GM12878 (cell line): ENCODE data around the gene GLMN. TPM values are rescaled to one million over a fixed set of nuclear protein-coding genes. Genes with fewer than 3 reads are reported as not detected.

Experiments
- MXI1 ChIP-seq: fragments of 150-350 bp; IDR thresholded peaks from 2 replicates; pipeline ENCODE4 v1.6.1; 2011; ENCODE audit warnings: low read depth, mild to moderate bottlenecking, inconsistent platforms, low read length, improper control_type of control experiment
- POLR2A ChIP-seq: IDR thresholded peaks from 2 replicates; pipeline ENCODE4 v1.6.1; 2011; ENCODE audit warnings: low read depth, mild to moderate bottlenecking, low read length
- RAD21 ChIP-seq: IDR thresholded peaks from 2 replicates; pipeline ENCODE4 v1.6.1; 2011; ENCODE audit warnings: mild to moderate bottlenecking, low read depth, low read length, moderate library complexity; ENCODE audit not compliant: insufficient read depth
- RB1 ChIP-seq: fragments of 450-650 bp; formaldehyde crosslinking; IDR thresholded peaks from 2 replicates; pipeline ENCODE4 v1.6.1; 2017; ENCODE audit warnings: mild to moderate bottlenecking, borderline replicate concordance
- SIX5 ChIP-seq: IDR thresholded peaks from 2 replicates; pipeline ENCODE4 v1.6.1; 2011; ENCODE audit warnings: mild to moderate bottlenecking, low read depth, low read length, moderate library complexity; ENCODE audit not compliant: severe bottlenecking
- SMAD5 ChIP-seq: IDR thresholded peaks from 2 replicates; pipeline ENCODE4 v1.6.1; 2016; ENCODE audit warnings: antibody characterized with exemption, low read depth
- SRF ChIP-seq, 2 experiments: IDR thresholded peaks; 2 replicates each; pipeline ENCODE4 v1.6.1; 2011; ENCODE audit warnings: low read depth in 2 of 2, low read length in 2 of 2, mild to moderate bottlenecking in 1 of 2, moderate library complexity in 1 of 2
- YBX1 ChIP-seq: fragments of 450-650 bp; IDR thresholded peaks from 2 replicates; pipeline ENCODE4 v1.6.1; 2016; ENCODE audit warnings: antibody characterized with exemption
- polyA plus RNA-seq, 11 experiments: library from polyadenylated mRNA; depleted of rRNA in 4 of 11; unstranded in 6 of 11; stranded (reverse) in 5 of 11; fragments of >200 nt; fragmentation: Nextera tagmentation in 4 of 11; fragmentation: Illumina TruSeq in 1 of 11; extraction: Ambion mirVana in 4 of 11; extraction: Trizol in 1 of 11; gene quantifications; 1 replicate in 1 of 11; 2 replicates in 10 of 11; pipeline versions ENCODE4 v1.2.1 to v1.2.3, GENCODE V29; 2011 to 2016; ENCODE audit warnings: inconsistent platforms in 2 of 11, missing spikeins in 2 of 11, low read depth in 1 of 11
- total RNA-seq, 4 experiments: library from RNA; depleted of rRNA in 3 of 4; stranded (reverse); fragments of >200 nt in 3 of 4; fragmentation: Illumina TruSeq in 1 of 4; extraction: Trizol in 1 of 4; gene quantifications; 2 replicates each; pipeline versions ENCODE4 v1.2.1 to v1.2.3, GENCODE V29; 2013 to 2021
- TF ChIP-seq, protein P1 (sequence below), 3 experiments: IDR thresholded peaks in 2 of 3; conservative IDR thresholded peaks in 1 of 3; 2 replicates each; pipeline ENCODE4 v1.5.1; 2011; ENCODE audit warnings: low read depth in 3 of 3, low read length in 3 of 3, mild to moderate bottlenecking in 3 of 3, control low read depth in 2 of 3, moderate library complexity in 2 of 3, inconsistent platforms in 1 of 3, mixed read lengths in 1 of 3; ENCODE audit not compliant: control insufficient read depth in 2 of 3, insufficient read depth in 1 of 3; ENCODE audit errors: extremely low read depth in 1 of 3
- TF ChIP-seq, protein P2 (sequence below): fragments of 450-650 bp; conservative IDR thresholded peaks from 2 replicates; pipeline ENCODE4 v1.6.1; 2017; ENCODE audit warnings: mild to moderate bottlenecking, moderate library complexity
- TF ChIP-seq, protein P3 (sequence below): fragments of 150-350 bp; IDR thresholded peaks from 2 replicates; pipeline ENCODE4 v1.6.1; 2016; ENCODE audit warnings: low read depth, low read length
- TF ChIP-seq, protein P4 (sequence below): fragments of 450-650 bp; IDR thresholded peaks from 2 replicates; pipeline ENCODE4 v1.6.1; 2017; ENCODE audit warnings: antibody characterized with exemption, mild to moderate bottlenecking, moderate library complexity
- TF ChIP-seq, protein P5 (sequence below): fragments of 450-650 bp; IDR thresholded peaks from 2 replicates; pipeline ENCODE4 v1.6.1; 2016; ENCODE audit warnings: mild to moderate bottlenecking

Gene GLMN
- total and polyA plus RNA-seq, 10 of the 15 experiments (the other 5 are each of a cell fraction or from before 2014, with no cell fraction given), result 11.5 to 33.7 (median 16.7) TPM

DNA sequence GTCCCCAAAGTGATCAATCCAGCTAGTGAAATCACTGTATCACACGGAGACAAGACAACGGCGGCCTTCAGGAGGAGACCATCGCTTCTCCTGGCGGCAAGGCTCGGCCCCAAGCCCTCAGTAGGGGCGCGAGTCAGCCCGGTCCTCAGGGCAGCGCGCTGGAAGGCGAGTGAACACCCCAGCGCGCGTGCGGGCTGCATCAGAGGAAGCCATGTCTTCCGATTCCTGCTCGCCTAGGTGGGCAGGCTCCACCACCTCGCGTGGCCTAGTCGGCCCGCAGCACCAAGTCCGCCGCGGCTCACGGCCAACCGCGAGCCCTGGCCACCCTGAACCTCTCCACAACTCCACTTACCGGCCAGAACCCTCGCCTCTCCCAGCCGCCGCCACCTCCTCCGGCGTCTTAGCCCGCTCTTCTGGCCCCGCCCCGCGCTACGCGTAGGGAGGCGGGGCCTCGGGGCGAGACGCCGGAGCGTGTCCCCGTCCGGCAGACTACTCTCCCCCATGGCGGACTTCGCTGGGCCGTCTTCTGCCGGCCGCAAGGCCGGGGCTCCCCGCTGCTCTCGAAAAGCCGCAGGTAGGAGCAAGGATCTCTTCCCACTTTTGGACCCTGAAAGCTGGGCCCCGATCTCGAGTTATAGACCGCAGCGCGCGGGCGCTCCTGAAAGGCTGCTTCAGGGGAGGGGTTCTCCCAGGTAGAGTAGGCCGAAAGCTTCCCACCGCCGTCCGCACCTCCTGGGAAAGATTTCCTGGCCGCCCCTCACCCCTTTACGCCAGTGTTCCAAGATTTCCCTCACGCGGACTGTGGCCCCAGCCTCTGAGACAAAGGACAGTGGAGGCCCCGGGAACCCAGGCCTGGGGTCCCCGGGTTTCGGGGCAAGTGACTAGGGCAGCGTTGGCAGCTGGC lies at the start of gene GLMN, which contains the start of gene RPAP2 (continued):
- TF ChIP-seq, protein P1, sequence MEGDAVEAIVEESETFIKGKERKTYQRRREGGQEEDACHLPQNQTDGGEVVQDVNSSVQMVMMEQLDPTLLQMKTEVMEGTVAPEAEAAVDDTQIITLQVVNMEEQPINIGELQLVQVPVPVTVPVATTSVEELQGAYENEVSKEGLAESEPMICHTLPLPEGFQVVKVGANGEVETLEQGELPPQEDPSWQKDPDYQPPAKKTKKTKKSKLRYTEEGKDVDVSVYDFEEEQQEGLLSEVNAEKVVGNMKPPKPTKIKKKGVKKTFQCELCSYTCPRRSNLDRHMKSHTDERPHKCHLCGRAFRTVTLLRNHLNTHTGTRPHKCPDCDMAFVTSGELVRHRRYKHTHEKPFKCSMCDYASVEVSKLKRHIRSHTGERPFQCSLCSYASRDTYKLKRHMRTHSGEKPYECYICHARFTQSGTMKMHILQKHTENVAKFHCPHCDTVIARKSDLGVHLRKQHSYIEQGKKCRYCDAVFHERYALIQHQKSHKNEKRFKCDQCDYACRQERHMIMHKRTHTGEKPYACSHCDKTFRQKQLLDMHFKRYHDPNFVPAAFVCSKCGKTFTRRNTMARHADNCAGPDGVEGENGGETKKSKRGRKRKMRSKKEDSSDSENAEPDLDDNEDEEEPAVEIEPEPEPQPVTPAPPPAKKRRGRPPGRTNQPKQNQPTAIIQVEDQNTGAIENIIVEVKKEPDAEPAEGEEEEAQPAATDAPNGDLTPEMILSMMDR (IDR thresholded peaks at IDR 0.05 in 2 of 3, conservative IDR thresholded peaks at IDR 0.05 in 1 of 3; ENCODE audit: control insufficient read depth in 2 of 3, extremely low read depth in 1 of 3, insufficient read depth in 1 of 3, low read depth in 3 of 3, low read length in 3 of 3), result 0 out of 6 replicates have a peak, but pooled peaks of 1 of the 3 experiments have one; percentile 13
- TF ChIP-seq, protein P2, sequence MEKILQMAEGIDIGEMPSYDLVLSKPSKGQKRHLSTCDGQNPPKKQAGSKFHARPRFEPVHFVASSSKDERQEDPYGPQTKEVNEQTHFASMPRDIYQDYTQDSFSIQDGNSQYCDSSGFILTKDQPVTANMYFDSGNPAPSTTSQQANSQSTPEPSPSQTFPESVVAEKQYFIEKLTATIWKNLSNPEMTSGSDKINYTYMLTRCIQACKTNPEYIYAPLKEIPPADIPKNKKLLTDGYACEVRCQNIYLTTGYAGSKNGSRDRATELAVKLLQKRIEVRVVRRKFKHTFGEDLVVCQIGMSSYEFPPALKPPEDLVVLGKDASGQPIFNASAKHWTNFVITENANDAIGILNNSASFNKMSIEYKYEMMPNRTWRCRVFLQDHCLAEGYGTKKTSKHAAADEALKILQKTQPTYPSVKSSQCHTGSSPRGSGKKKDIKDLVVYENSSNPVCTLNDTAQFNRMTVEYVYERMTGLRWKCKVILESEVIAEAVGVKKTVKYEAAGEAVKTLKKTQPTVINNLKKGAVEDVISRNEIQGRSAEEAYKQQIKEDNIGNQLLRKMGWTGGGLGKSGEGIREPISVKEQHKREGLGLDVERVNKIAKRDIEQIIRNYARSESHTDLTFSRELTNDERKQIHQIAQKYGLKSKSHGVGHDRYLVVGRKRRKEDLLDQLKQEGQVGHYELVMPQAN, result peak; percentile 46; the same call in 1 of the 2 replicates
- TF ChIP-seq YBX1 (no peak), SIX5 (no peak), POLR2A (peak; percentile 99), RAD21 (no peak), RB1 (peak; percentile 41; the same call in 1 of the 2 replicates), MXI1 (peak; percentile 66), SMAD5 (peak; percentile 88; the same call in 1 of the 2 replicates), SRF (IDR thresholded peaks at IDR 0.05; ENCODE audit: low read depth in 2 of 2, low read length in 2 of 2) (0 out of 4 replicates have a peak, but pooled peaks of 1 of the 2 experiments have one; percentile 6)
- TF ChIP-seq, protein P3, sequence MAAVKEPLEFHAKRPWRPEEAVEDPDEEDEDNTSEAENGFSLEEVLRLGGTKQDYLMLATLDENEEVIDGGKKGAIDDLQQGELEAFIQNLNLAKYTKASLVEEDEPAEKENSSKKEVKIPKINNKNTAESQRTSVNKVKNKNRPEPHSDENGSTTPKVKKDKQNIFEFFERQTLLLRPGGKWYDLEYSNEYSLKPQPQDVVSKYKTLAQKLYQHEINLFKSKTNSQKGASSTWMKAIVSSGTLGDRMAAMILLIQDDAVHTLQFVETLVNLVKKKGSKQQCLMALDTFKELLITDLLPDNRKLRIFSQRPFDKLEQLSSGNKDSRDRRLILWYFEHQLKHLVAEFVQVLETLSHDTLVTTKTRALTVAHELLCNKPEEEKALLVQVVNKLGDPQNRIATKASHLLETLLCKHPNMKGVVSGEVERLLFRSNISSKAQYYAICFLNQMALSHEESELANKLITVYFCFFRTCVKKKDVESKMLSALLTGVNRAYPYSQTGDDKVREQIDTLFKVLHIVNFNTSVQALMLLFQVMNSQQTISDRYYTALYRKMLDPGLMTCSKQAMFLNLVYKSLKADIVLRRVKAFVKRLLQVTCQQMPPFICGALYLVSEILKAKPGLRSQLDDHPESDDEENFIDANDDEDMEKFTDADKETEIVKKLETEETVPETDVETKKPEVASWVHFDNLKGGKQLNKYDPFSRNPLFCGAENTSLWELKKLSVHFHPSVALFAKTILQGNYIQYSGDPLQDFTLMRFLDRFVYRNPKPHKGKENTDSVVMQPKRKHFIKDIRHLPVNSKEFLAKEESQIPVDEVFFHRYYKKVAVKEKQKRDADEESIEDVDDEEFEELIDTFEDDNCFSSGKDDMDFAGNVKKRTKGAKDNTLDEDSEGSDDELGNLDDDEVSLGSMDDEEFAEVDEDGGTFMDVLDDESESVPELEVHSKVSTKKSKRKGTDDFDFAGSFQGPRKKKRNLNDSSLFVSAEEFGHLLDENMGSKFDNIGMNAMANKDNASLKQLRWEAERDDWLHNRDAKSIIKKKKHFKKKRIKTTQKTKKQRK, result no peak
- TF ChIP-seq, protein P4, sequence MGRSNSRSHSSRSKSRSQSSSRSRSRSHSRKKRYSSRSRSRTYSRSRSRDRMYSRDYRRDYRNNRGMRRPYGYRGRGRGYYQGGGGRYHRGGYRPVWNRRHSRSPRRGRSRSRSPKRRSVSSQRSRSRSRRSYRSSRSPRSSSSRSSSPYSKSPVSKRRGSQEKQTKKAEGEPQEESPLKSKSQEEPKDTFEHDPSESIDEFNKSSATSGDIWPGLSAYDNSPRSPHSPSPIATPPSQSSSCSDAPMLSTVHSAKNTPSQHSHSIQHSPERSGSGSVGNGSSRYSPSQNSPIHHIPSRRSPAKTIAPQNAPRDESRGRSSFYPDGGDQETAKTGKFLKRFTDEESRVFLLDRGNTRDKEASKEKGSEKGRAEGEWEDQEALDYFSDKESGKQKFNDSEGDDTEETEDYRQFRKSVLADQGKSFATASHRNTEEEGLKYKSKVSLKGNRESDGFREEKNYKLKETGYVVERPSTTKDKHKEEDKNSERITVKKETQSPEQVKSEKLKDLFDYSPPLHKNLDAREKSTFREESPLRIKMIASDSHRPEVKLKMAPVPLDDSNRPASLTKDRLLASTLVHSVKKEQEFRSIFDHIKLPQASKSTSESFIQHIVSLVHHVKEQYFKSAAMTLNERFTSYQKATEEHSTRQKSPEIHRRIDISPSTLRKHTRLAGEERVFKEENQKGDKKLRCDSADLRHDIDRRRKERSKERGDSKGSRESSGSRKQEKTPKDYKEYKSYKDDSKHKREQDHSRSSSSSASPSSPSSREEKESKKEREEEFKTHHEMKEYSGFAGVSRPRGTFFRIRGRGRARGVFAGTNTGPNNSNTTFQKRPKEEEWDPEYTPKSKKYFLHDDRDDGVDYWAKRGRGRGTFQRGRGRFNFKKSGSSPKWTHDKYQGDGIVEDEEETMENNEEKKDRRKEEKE, result no peak
- TF ChIP-seq, protein P5, sequence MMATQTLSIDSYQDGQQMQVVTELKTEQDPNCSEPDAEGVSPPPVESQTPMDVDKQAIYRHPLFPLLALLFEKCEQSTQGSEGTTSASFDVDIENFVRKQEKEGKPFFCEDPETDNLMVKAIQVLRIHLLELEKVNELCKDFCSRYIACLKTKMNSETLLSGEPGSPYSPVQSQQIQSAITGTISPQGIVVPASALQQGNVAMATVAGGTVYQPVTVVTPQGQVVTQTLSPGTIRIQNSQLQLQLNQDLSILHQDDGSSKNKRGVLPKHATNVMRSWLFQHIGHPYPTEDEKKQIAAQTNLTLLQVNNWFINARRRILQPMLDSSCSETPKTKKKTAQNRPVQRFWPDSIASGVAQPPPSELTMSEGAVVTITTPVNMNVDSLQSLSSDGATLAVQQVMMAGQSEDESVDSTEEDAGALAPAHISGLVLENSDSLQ, result no peak
- TF ChIP-seq, all 136 proteins: peak for 36
